Hepatocyte (in vitro differentiated cells): Measurements from ENCODE around the gene FPGS. TPM values are rescaled to one million over a fixed set of nuclear protein-coding genes. Genes with fewer than 3 reads are reported as not detected.

Experiments used
- DNase-seq: peaks from one replicate; pipeline ENCODE4 v3.0.0-alpha.2; 2016; ENCODE audit warnings: low spot score
- H2AFZ ChIP-seq: fragments of 200-600 bp; sonication (generic); 2 replicates; pipeline ENCODE4 v1.6.0; 2016; ENCODE audit warnings: antibody characterized with exemption, mild to moderate bottlenecking
- H3K27ac ChIP-seq: fragments of 200-600 bp; sonication (generic); 2 replicates; pipeline ENCODE4 v1.5.1; 2016; ENCODE audit warnings: mild to moderate bottlenecking
- H3K27me3 ChIP-seq: fragments of 200-600 bp; sonication (generic); 2 replicates; pipeline ENCODE4 v1.6.1; 2016
- H3K36me3 ChIP-seq: fragments of 200-600 bp; sonication (generic); replicated peaks from 2 replicates; pipeline ENCODE4 v1.5.1; 2016; ENCODE audit warnings: low read depth; ENCODE audit not compliant: insufficient read depth
- H3K4me1 ChIP-seq: fragments of 200-600 bp; sonication (generic); 2 replicates; pipeline ENCODE4 v1.5.1; 2016; ENCODE audit warnings: mild to moderate bottlenecking, moderate library complexity; ENCODE audit not compliant: insufficient read depth
- H3K4me2 ChIP-seq: fragments of 200-600 bp; sonication (generic); 2 replicates; pipeline ENCODE4 v1.6.0; 2016
- H3K4me3 ChIP-seq: fragments of 200-600 bp; sonication (generic); 2 replicates; pipeline ENCODE4 v1.5.1; 2016; ENCODE audit warnings: mild to moderate bottlenecking
- H3K79me2 ChIP-seq: fragments of 200-600 bp; sonication (generic); 2 replicates; pipeline ENCODE4 v1.6.0; 2017; ENCODE audit warnings: mild to moderate bottlenecking
- H3K9me2 ChIP-seq: fragments of 200-600 bp; sonication (generic); replicated peaks from 2 replicates; pipeline ENCODE4 v1.6.0; 2017; ENCODE audit warnings: mild to moderate bottlenecking; ENCODE audit not compliant: insufficient read depth
- H3K9me3 ChIP-seq: fragments of 200-600 bp; sonication (generic); 2 replicates; pipeline ENCODE4 v1.5.1; 2016; ENCODE audit warnings: low read depth, mild to moderate bottlenecking
- H4K20me1 ChIP-seq: fragments of 200-600 bp; sonication (generic); 2 replicates; pipeline ENCODE4 v1.6.0; 2016; ENCODE audit warnings: mild to moderate bottlenecking; ENCODE audit not compliant: insufficient read depth, poor library complexity, severe bottlenecking
- CTCF ChIP-seq: fragments of 200-600 bp; sonication (generic); IDR thresholded peaks from 2 replicates; pipeline ENCODE4 v1.5.1; 2016; ENCODE audit warnings: antibody characterized with exemption, mild to moderate bottlenecking; ENCODE audit not compliant: poor library complexity
- EZH2 ChIP-seq: fragments of 200-600 bp; sonication (generic); IDR thresholded peaks from 2 replicates; pipeline ENCODE4 v1.6.1; 2016; ENCODE audit warnings: antibody characterized with exemption, mild to moderate bottlenecking, borderline replicate concordance
- EZH2phosphoT487 ChIP-seq: fragments of 200-600 bp; sonication (generic); IDR thresholded peaks from one replicate; pipeline ENCODE4 v1.6.1; 2018; ENCODE audit warnings: antibody characterized with exemption, mild to moderate bottlenecking, low read depth, moderate library complexity; ENCODE audit not compliant: unreplicated experiment, severe bottlenecking
- WGBS: methylation state at CpG from one replicate; pipeline ENCODE4 v1.1.6; 2016; ENCODE audit warnings: low lambda C conversion rate; ENCODE audit errors: missing lambda C conversion rate; 5-methylcytosine and 5-hydroxymethylcytosine counted together
- polyA plus RNA-seq: library from polyadenylated mRNA; unstranded; fragments of >200 nt; fragmentation: Nextera tagmentation; extraction: Ambion mirVana; gene quantifications from 2 replicates; pipeline ENCODE4 v1.2.1, GENCODE V29; 2016
- total RNA-seq: library from RNA; depleted of rRNA; stranded (reverse); fragments of >200 nt; gene quantifications from 2 replicates; pipeline ENCODE4 v1.2.3, GENCODE V29; 2014

The FPGS gene
- total and polyA plus RNA-seq, 2 experiments from 2014 or later = 27.4 to 48.5 TPM

GRCh38 chr9:127758843-127759242, 43.8 kb upstream of the FPGS start:
- Histone ChIP-seq H4K20me1 (no peaks in the 10 kb centered on the region), H3K79me2 (no peaks in the 10 kb centered on the region), H3K9me2 (no peaks in the 10 kb centered on the region), H3K27me3 (peaks cover 35% of the 10 kb centered on the region), H2AFZ (no peak overlapping the region), H3K4me3 (no peak overlapping the region), H3K27ac (no peak overlapping the region), H3K4me1 (no peaks in the 10 kb centered on the region), H3K9me3 (no peaks in the 10 kb centered on the region), H3K4me2 (no peak overlapping the region), H3K36me3 (no peaks in the 10 kb centered on the region)
- TF ChIP-seq EZH2phosphoT487 (no peak), CTCF (no peak), EZH2 (no peak)
- WGBS = 74% methylated on average over 5 of the region's 5 CpGs
- DNase-seq = no peak

GRCh38 chr9:127761061-127761460, 41.6 kb upstream of the FPGS start:
- DNase-seq = no peak
- no peaks in the 10 kb centered on the region for H3K79me2 ChIP-seq
- no peak overlapping the region for H3K27ac ChIP-seq
- peaks cover 17% of the 10 kb centered on the region for H3K27me3 ChIP-seq
- no peaks in the 10 kb centered on the region for H3K4me1 ChIP-seq
- no peak overlapping the region for H2AFZ ChIP-seq
- no peak overlapping the region for H3K4me3 ChIP-seq
- no peak for TF ChIP-seq CTCF
- TF ChIP-seq EZH2phosphoT487 = no peak
- TF ChIP-seq EZH2 = no peak
- no peaks in the 10 kb centered on the region for H3K9me2 ChIP-seq
- no peaks in the 10 kb centered on the region for H3K36me3 ChIP-seq
- H4K20me1 ChIP-seq = no peaks in the 10 kb centered on the region
- 81% methylated on average over 5 of the region's 5 CpGs for WGBS
- no peaks in the 10 kb centered on the region for H3K9me3 ChIP-seq
- H3K4me2 ChIP-seq = no peak overlapping the region

- H3K27me3 ChIP-seq = peaks cover 13% of the 10 kb centered on the region
- H3K36me3 ChIP-seq = no peaks in the 10 kb centered on the region
- no peak overlapping the region for H2AFZ ChIP-seq
- no peak for DNase-seq
- H3K4me2 ChIP-seq = no peak overlapping the region
- 45% methylated on average over 5 of the region's 5 CpGs for WGBS
- no peaks in the 10 kb centered on the region for H3K79me2 ChIP-seq
- no peak overlapping the region for H3K4me3 ChIP-seq
- no peak for TF ChIP-seq EZH2phosphoT487
- TF ChIP-seq CTCF = no peak
- no peak for TF ChIP-seq EZH2
- H3K9me3 ChIP-seq = no peaks in the 10 kb centered on the region
- no peaks in the 10 kb centered on the region for H3K4me1 ChIP-seq
- no peaks in the 10 kb centered on the region for H3K9me2 ChIP-seq
- no peak overlapping the region for H3K27ac ChIP-seq
- no peaks in the 10 kb centered on the region for H4K20me1 ChIP-seq
Measured at GRCh38 chr9:127761491-127761956, 41.2 kb upstream of the FPGS start.
